K562 (cell line): ENCODE data around the gene CYTH1. TPM values are rescaled to one million over a fixed set of nuclear protein-coding genes. Genes with fewer than 3 reads are reported as not detected.

Experiments
- CBX8 ChIP-seq: fragments of 200-600 bp; sonication (generic); IDR thresholded peaks from 2 replicates; pipeline ENCODE4 v1.6.1; 2012; ENCODE audit warnings: borderline replicate concordance, mixed run types, low read depth, mild to moderate bottlenecking, moderate library complexity, mixed read lengths, low read length, control low read depth, inconsistent platforms; ENCODE audit not compliant: poor library complexity, severe bottlenecking; ENCODE audit errors: extremely low read depth
- CHD4 ChIP-seq: fragments of 200-600 bp; sonication (generic); IDR thresholded peaks from 3 replicates; pipeline ENCODE4 v1.6.1; 2012; ENCODE audit warnings: low read depth, mild to moderate bottlenecking, mixed read lengths, low read length, inconsistent platforms; ENCODE audit not compliant: insufficient read depth, insufficient replicate concordance, poor library complexity, severe bottlenecking
- CXXC5 ChIP-seq: fragments of 250-450 bp; sonication (Bioruptor Pico); IDR thresholded peaks from 2 replicates; pipeline ENCODE4 v1.8.0; 2022; ENCODE audit warnings: inconsistent platforms, mild to moderate bottlenecking, moderate library complexity
- ELF4 ChIP-seq: fragments of 450-650 bp; formaldehyde crosslinking; IDR thresholded peaks from 2 replicates; pipeline ENCODE4 v1.4.0; 2022; ENCODE audit warnings: missing genetic modification characterization
- ERF ChIP-seq: fragments of 450-650 bp; formaldehyde crosslinking; IDR thresholded peaks from 2 replicates; pipeline ENCODE4 v1.4.0; 2020; ENCODE audit warnings: mild to moderate bottlenecking, mixed read lengths
- L3MBTL2 ChIP-seq: fragments of 450-650 bp; IDR thresholded peaks from 2 replicates; pipeline ENCODE4 v1.6.1; 2016; ENCODE audit warnings: mild to moderate bottlenecking, moderate library complexity
- MEIS2 ChIP-seq: fragments of 450-650 bp; IDR thresholded peaks from 2 replicates; pipeline ENCODE4 v1.6.1; 2014; ENCODE audit warnings: mild to moderate bottlenecking; ENCODE audit not compliant: partially characterized antibody
- NONO ChIP-seq, 2 experiments: fragments of 200-400 bp in 1 of 2; fragments of 450-650 bp in 1 of 2; formaldehyde crosslinking in 1 of 2; IDR thresholded peaks; 2 replicates each; pipeline ENCODE4 v1.6.1; 2017; ENCODE audit warnings: low read depth in 2 of 2, mild to moderate bottlenecking in 2 of 2, moderate library complexity in 2 of 2, low read length in 1 of 2
- RERE ChIP-seq: sonication (generic); formaldehyde crosslinking; IDR thresholded peaks from 2 replicates; pipeline ENCODE4 v1.8.0; 2023; ENCODE audit warnings: missing genetic modification reagents, mild to moderate bottlenecking, borderline replicate concordance
- SRSF7 ChIP-seq: fragments of 200-400 bp; formaldehyde crosslinking; optimal IDR thresholded peaks from 2 replicates; pipeline ENCODE3; 2017; ENCODE audit warnings: mild to moderate bottlenecking, low read depth, low read length
- TOE1 ChIP-seq, 2 experiments: fragments of 450-650 bp in 1 of 2; sonication (generic) in 1 of 2; formaldehyde crosslinking in 1 of 2; IDR thresholded peaks; 2 replicates each; pipeline versions ENCODE4 v1.7.1 to v1.8.0; 2016 to 2022; ENCODE audit warnings: borderline replicate concordance in 2 of 2, mild to moderate bottlenecking in 2 of 2, antibody characterized with exemption in 1 of 2, inconsistent platforms in 1 of 2, low read depth in 1 of 2, missing genetic modification reagents in 1 of 2, moderate library complexity in 1 of 2
- ZBTB34 ChIP-seq: fragments of 250-450 bp; sonication (Bioruptor Pico); IDR thresholded peaks from 2 replicates; pipeline ENCODE4 v1.8.0; 2021; ENCODE audit warnings: mild to moderate bottlenecking, moderate library complexity
- ZNF232 ChIP-seq: sonication (generic); formaldehyde crosslinking; IDR thresholded peaks from 2 replicates; pipeline ENCODE4 v1.8.0; 2022; ENCODE audit warnings: mild to moderate bottlenecking, missing genetic modification reagents
- ZNF408 ChIP-seq: fragments of 250-450 bp; sonication (Bioruptor Pico); IDR thresholded peaks from 2 replicates; pipeline ENCODE4 v1.4.0; 2020; ENCODE audit warnings: low read depth, mild to moderate bottlenecking, moderate library complexity
- ZNF707 ChIP-seq: fragments of 250-450 bp; sonication (Bioruptor Pico); conservative IDR thresholded peaks from 2 replicates; pipeline ENCODE4 v1.8.0; 2022; ENCODE audit warnings: inconsistent platforms, mild to moderate bottlenecking, moderate library complexity
- ZNF766 ChIP-seq: fragments of 200-800 bp; sonication (Bioruptor generic); conservative IDR thresholded peaks from 2 replicates; pipeline ENCODE4 v1.6.1; 2016; ENCODE audit warnings: missing genetic modification characterization, missing compliant biosample characterization
- polyA plus RNA-seq, 8 experiments: library from polyadenylated mRNA; depleted of rRNA in 4 of 8; stranded (reverse) in 5 of 8; unstranded in 3 of 8; fragments of >200 nt; fragmentation: Nextera tagmentation in 2 of 8; fragmentation: Illumina TruSeq in 1 of 8; extraction: Ambion mirVana in 2 of 8; extraction: Trizol in 1 of 8; gene quantifications; 2 replicates each; pipeline versions ENCODE4 v1.2.1 to v1.2.3, GENCODE V29; 2011 to 2014; ENCODE audit warnings: inconsistent platforms in 1 of 8, missing spikeins in 1 of 8
- total RNA-seq, 7 experiments: library from RNA; depleted of rRNA in 6 of 7; stranded (reverse); fragments of >200 nt in 6 of 7; fragmentation: Illumina TruSeq in 2 of 7; extraction: Trizol in 2 of 7; gene quantifications; 2 replicates each; pipeline versions ENCODE4 v1.2.1 to v1.2.3, GENCODE V29; 2011 to 2021; ENCODE audit warnings: low replicate concordance in 1 of 7
- TF ChIP-seq, protein P1 (sequence below), 2 experiments: fragments of 450-650 bp; IDR thresholded peaks; 2 replicates each; pipeline ENCODE4 v1.6.1; 2016

Gene CYTH1
- total and polyA plus RNA-seq, 9 of the 15 experiments (the other 6 are each of a cell fraction or from before 2014, with no cell fraction given) = 0.52 to 27.7 (median 16.8) TPM

DNA sequence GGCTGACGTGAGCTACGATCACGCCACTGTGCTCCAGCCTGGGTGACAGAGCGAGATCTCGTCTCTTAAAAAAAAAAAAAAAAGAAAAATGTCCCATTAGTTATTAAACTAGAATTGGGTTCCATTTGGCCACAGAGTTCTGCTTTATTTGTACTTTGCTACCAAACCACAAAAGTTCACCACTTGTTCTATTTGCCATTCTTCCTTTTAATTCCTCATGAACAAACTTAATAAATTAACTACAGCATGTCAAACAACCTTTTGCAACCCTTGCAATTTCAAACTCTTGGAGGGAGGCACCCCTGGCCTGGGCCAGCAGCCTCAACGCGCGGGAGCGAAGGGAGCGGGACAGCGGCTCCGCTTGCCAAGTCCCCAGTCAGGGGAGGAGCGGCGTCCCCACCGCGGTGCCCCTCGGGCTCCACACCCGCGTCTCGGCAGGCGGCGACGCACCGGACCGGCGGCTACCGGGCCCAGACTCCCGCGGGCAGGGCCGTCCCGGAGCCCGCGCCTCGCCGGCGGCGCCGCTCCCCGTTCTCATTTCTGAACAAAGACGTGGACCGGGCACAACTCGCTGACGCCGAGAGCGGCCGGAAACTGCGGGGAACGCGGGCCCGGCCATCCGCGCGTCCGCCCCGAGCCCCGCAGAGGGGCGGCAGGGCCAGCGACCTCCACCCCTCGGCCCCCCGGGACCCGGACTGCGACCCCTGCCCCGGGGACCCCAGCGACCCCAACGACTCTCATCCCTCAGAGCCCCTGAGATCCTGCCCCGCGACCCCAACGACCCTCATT is 775 bp downstream of the CYTH1 start (continued):
- TF ChIP-seq RERE = no peak
- peak; percentile 51; the same call in 1 of the 2 replicates for TF ChIP-seq L3MBTL2
- TF ChIP-seq, protein P1, sequence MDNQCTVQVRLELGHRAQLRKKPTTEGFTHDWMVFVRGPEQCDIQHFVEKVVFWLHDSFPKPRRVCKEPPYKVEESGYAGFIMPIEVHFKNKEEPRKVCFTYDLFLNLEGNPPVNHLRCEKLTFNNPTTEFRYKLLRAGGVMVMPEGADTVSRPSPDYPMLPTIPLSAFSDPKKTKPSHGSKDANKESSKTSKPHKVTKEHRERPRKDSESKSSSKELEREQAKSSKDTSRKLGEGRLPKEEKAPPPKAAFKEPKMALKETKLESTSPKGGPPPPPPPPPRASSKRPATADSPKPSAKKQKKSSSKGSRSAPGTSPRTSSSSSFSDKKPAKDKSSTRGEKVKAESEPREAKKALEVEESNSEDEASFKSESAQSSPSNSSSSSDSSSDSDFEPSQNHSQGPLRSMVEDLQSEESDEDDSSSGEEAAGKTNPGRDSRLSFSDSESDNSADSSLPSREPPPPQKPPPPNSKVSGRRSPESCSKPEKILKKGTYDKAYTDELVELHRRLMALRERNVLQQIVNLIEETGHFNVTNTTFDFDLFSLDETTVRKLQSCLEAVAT (IDR thresholded peaks at IDR 0.05) = no peak
- TF ChIP-seq NONO (IDR thresholded peaks at IDR 0.05; ENCODE audit: low read depth in 2 of 2, low read length in 1 of 2) = peak in 1 of 2 experiments; percentile 33; a peak in 1 of 4 replicates
- no peak for TF ChIP-seq ZNF707
- no peak for TF ChIP-seq ZNF766
- no peak for TF ChIP-seq ZBTB34 (CRISPR knock-in tag)
- TF ChIP-seq ZNF408 (CRISPR knock-in tag) = no peak
- TF ChIP-seq CHD4 = no peak
- no peak for TF ChIP-seq ERF
- TF ChIP-seq CXXC5 = peak; percentile 24
- TF ChIP-seq TOE1 (IDR thresholded peaks at IDR 0.05; ENCODE audit: borderline replicate concordance) = no peak
- no peak for TF ChIP-seq TOE1 (CRISPR knock-in tag; IDR thresholded peaks at IDR 0.05; ENCODE audit: borderline replicate concordance, low read depth)
- no peak for TF ChIP-seq CBX8
- no peak for TF ChIP-seq MEIS2
- TF ChIP-seq SRSF7 = no peak
- TF ChIP-seq ZNF232 (CRISPR knock-in tag) = no peak
- no peak for TF ChIP-seq ELF4 (CRISPR knock-in tag)
